ENCODE measurements around the gene CHD6. TPM values are rescaled to one million over a fixed set of nuclear protein-coding genes. Genes with fewer than 3 reads are reported as not detected.

Gene CHD6
- total RNA-seq, 1 experiment from 2014 or later = 16.1 TPM

DNA sequence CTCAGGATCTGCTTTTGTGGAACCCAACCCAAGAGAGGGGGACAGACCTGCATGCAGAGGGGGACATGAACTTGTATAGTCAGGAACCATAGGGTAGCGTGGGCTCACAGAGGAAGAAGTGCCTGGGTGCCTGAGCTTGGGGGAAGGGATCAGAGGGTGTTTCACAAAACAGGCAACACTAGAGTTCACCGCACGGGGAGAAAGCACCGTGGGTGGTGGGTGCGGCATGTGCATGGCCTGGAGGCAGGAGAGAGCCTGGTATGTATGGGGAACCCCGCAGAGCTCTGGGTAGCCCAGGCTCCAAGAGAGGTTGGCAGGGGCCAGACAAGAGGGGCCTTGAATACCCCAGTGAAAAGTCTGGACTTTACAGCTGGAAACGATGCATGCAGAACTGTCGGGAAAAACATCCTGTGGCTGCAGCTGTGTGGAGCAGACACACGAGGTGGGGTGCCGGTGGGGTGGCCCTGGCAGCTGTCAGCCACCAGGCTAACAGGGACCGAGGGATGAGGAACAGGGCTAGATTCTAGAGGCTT lies 244.9 kb downstream of the CHD6 start:
- DNase-seq = no peak
- no peaks in the 10 kb centered on the region for H3K36me3 ChIP-seq
- no peak overlapping the region for H3K4me3 ChIP-seq
- H3K27me3 ChIP-seq = peaks cover under 1% of the 10 kb centered on the region; the same call in 1 of the 2 replicates
- H3K9me3 ChIP-seq = no peaks in the 10 kb centered on the region

- Histone ChIP-seq H3K9me3 (no peaks in the 10 kb centered on the region), H3K36me3 (no peaks in the 10 kb centered on the region), H3K27me3 (0 out of 2 replicates have a peak, but pooled peaks cover 2% of the 10 kb centered on the region), H3K4me3 (no peak overlapping the region)
- no peak for DNase-seq
Measured at GRCh38 chr20:41371371-41371770, 246.8 kb downstream of the CHD6 start.

GRCh38 chr20:41370176-41370575 lies 248.0 kb downstream of the CHD6 start:
- H3K9me3 ChIP-seq = no peaks in the 10 kb centered on the region
- DNase-seq = no peak
- peaks cover 5% of the 10 kb centered on the region; the same call in 1 of the 2 replicates for H3K27me3 ChIP-seq
- no peaks in the 10 kb centered on the region for H3K36me3 ChIP-seq
- H3K4me3 ChIP-seq = no peak overlapping the region

DNA sequence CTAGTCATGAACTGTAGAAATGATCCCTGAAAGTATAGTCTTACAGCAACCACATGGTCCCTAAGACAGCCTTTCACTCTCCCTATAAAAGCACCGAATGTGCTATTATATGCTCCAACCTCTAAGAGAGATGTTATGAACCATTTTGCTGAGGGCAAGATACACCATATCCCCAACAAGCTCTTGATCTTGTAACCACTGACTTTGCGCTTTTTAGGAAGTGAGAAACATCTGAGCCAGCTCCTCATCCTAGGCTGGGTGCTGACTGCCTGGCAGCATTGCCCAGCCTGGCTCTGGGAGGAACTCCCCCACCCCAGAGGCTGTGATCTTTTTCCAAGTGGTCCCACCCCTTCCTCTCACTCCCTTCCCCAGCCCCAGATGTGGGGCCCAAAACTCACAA lies 248.5 kb downstream of the CHD6 start:
- H3K4me3 ChIP-seq = no peak overlapping the region
- no peaks in the 10 kb centered on the region for H3K9me3 ChIP-seq
- H3K27me3 ChIP-seq = peaks cover 5% of the 10 kb centered on the region; the same call in 1 of the 2 replicates
- DNase-seq = no peak
- H3K36me3 ChIP-seq = no peaks in the 10 kb centered on the region

- Histone ChIP-seq H3K36me3 (no peaks in the 10 kb centered on the region), H3K4me3 (no peak overlapping the region), H3K9me3 (no peaks in the 10 kb centered on the region), H3K27me3 (peaks cover 5% of the 10 kb centered on the region; the same call in 1 of the 2 replicates)
- no peak for DNase-seq
Measured at GRCh38 chr20:41367956-41368355, 250.2 kb downstream of the CHD6 start.

DNA sequence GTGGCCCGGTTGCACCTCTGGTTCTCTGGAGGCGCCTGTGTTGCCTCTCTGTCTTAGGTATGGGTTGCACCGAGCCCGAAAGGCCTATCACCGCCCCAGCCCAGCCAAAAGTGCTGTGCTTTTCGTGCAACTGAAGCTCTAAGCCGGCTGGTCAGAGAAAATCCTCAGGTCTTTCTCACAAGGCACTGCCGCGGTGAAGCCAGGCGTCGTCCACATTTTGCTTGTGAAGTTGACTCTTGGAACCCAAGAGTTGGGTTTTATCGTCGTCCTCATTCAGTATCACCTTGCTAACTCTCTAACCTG lies 250.8 kb downstream of the CHD6 start:
- Histone ChIP-seq H3K27me3 (peaks cover 5% of the 10 kb centered on the region; the same call in 1 of the 2 replicates), H3K9me3 (no peaks in the 10 kb centered on the region), H3K36me3 (no peaks in the 10 kb centered on the region), H3K4me3 (no peak overlapping the region)
- DNase-seq = no peak

- Histone ChIP-seq H3K9me3 (no peaks in the 10 kb centered on the region), H3K36me3 (no peaks in the 10 kb centered on the region), H3K4me3 (no peak within 1 kb of the TSS), H3K27me3 (peaks cover 5% of the 10 kb centered on the region; the same call in 1 of the 2 replicates)
- DNase-seq = no peak
Measured at GRCh38 chr20:41366546-41367392, 251.4 kb downstream of the CHD6 start, which contains the start of gene EMILIN3. Gene EMILIN3 (minus strand): TSS chr20:41366818. CDS start chr20:41366634, 184 bp downstream.

DNA sequence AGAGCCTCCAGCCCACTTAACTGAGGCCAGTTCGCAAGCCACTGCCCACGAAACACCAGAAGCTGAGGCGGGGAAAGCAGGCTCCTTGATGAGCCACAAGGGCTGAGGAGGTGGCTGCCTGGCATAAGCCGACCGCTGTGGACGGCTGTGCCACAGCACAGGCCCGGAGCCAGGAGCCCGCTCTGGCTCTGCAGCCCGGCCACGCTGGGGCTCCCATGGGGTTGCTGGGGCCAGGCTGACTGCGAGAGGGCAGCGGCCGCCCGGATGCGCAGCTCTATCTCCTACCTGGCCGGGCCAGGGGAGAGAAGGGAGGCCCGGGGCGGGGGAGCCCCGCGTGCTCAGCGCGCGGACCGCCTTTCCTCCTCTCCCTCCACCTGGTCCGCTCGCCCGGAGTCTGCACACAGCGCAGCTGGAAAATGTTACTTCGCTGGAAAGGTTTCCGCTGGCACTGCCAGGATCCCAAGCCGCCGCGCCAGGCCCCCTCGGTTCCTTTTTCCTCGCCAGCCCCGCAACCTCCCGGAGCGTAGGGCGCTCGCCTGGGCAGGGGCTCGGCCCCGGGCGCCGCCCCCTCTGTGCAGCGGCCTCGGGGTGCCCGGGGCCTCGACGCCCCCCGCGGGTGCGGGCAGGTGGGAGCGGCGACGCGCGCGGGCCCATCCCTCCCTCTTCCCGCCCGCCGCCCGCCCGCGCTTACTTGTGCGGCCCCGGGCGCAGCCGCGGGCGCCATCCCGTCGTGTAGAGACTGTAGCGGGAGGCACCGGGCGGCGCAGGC lies 252.2 kb downstream of the CHD6 start:
- DNase-seq = no peak
- Histone ChIP-seq H3K4me3 (no peak overlapping the region), H3K27me3 (peaks cover 5% of the 10 kb centered on the region; the same call in 1 of the 2 replicates), H3K36me3 (no peaks in the 10 kb centered on the region), H3K9me3 (no peaks in the 10 kb centered on the region)

- no peak overlapping the region for H3K4me3 ChIP-seq
- no peaks in the 10 kb centered on the region for H3K9me3 ChIP-seq
- H3K36me3 ChIP-seq = no peaks in the 10 kb centered on the region
- H3K27me3 ChIP-seq = peaks cover 5% of the 10 kb centered on the region; the same call in 1 of the 2 replicates
- no peak for DNase-seq
Measured at GRCh38 chr20:41364967-41365765, 253.0 kb downstream of the CHD6 start.

GRCh38 chr20:41364236-41364855 lies 253.8 kb downstream of the CHD6 start:
- H3K27me3 ChIP-seq = peaks cover 5% of the 10 kb centered on the region; the same call in 1 of the 2 replicates
- no peaks in the 10 kb centered on the region for H3K9me3 ChIP-seq

GRCh38 chr20:41363601-41364000 lies 254.6 kb downstream of the CHD6 start:
- H3K9me3 ChIP-seq = no peaks in the 10 kb centered on the region
- H3K4me3 ChIP-seq = no peak overlapping the region
- DNase-seq = no peak

More at GRCh38 chr20:41364236-41364855, 253.8 kb downstream of the CHD6 start:
- H3K4me3 ChIP-seq = no peak overlapping the region
- DNase-seq = no peak
- no peaks in the 10 kb centered on the region for H3K36me3 ChIP-seq

DNA sequence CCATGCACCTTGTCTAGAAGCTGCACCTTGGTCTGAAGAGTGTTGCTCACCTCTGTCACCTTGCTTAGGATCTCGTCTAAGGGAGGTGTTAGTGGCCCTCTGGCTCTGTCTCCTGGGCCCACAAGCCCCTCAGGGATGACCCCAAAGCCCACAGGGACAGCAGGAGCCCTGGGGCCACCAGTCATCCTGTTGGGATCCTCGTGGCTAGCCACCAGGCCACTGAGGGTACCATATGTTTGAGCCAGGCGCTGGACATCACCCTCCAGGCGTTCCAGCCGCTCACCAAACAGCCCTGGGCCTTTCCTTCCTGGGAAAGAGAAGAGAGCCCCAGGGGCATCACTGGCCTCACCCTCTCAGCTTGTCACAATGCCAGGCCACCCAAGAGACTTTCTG lies 255.4 kb downstream of the CHD6 start:
- H3K4me3 ChIP-seq = no peak overlapping the region
- peaks cover 3% of the 10 kb centered on the region; the same call in 1 of the 2 replicates for H3K27me3 ChIP-seq
- H3K36me3 ChIP-seq = no peaks in the 10 kb centered on the region
- no peak for DNase-seq
- no peaks in the 10 kb centered on the region for H3K9me3 ChIP-seq

More at GRCh38 chr20:41363601-41364000, 254.6 kb downstream of the CHD6 start:
- no peaks in the 10 kb centered on the region for H3K36me3 ChIP-seq
- peaks cover 5% of the 10 kb centered on the region; the same call in 1 of the 2 replicates for H3K27me3 ChIP-seq

GRCh38 chr20:41361757-41362747 lies 256.1 kb downstream of the CHD6 start:
- Histone ChIP-seq H3K9me3 (no peaks in the 10 kb centered on the region), H3K36me3 (no peaks in the 10 kb centered on the region), H3K4me3 (no peak overlapping the region), H3K27me3 (peaks cover 3% of the 10 kb centered on the region; the same call in 1 of the 2 replicates)
- no peak for DNase-seq

- H3K4me3 ChIP-seq = no peak overlapping the region
- no peak for DNase-seq
- H3K9me3 ChIP-seq = no peaks in the 10 kb centered on the region
- peaks cover 3% of the 10 kb centered on the region; the same call in 1 of the 2 replicates for H3K27me3 ChIP-seq
- no peaks in the 10 kb centered on the region for H3K36me3 ChIP-seq
Measured at GRCh38 chr20:41360831-41361756, 257.1 kb downstream of the CHD6 start.
